HepG2 (cell line): ENCODE data around the gene OR2AT4. TPM values are rescaled to one million over a fixed set of nuclear protein-coding genes. Genes with fewer than 3 reads are reported as not detected.

Source experiments
- ATAC-seq: fragments of 200-7000 bp; cut with Tn5 transposase; 3 replicates; pipeline ENCODE4 v1.9.1; 2020; ENCODE audit warnings: mild to moderate bottlenecking, moderate library complexity
- BruUV-seq: library from RNA; stranded (reverse); fragments of 400-500 nt; replicated peaks from 2 replicates; lab custom pipeline; 2021; lab: Mats Ljungman, UMichigan
- CTCF ChIA-PET: fragments of 300-600 bp; formaldehyde crosslinking; extraction: SDS; loops from one replicate; lab custom pipeline; 2021; ENCODE audit warnings: low total read pairs, inconsistent platforms, low intra/inter-chr PET ratio; lab: Yijun Ruan, JAX
- POLR2A ChIA-PET: fragments of 350-600 bp; sonication (Branson Sonifier 250); formaldehyde crosslinking; loops from one replicate; lab custom pipeline; 2020; ENCODE audit warnings: antibody characterized with exemption, inconsistent platforms; lab: Yijun Ruan, JAX
- DNase-seq: peaks from one replicate; pipeline ENCODE4 v3.0.0-alpha.2; 2015; ENCODE audit warnings: low spot score
- FAIRE-seq: peaks from 3 replicates; lab custom pipeline; 2011; peaks lifted over from hg19 to GRCh38; lab: Jason Lieb, UNC
- H2AFZ ChIP-seq: one replicate; pipeline ENCODE4 v1.6.1; 2011; ENCODE audit warnings: low read length, inconsistent platforms
- H3K27ac ChIP-seq: fragments of 300-600 bp; 3 replicates; pipeline ENCODE4 v1.8.0; 2011; ENCODE audit warnings: mixed run types, mild to moderate bottlenecking, mixed read lengths, low read length, inconsistent platforms; ENCODE audit not compliant: insufficient read depth; ENCODE audit errors: extremely low read length
- H3K27me3 ChIP-seq, 2 experiments: fragments of 200-600 bp in 1 of 2; 2 replicates in 1 of 2; 3 replicates in 1 of 2; pipeline versions ENCODE4 v1.6.0 to v1.8.0; 2011; ENCODE audit warnings: low read length in 2 of 2, mild to moderate bottlenecking in 2 of 2, moderate library complexity in 2 of 2, inconsistent platforms in 1 of 2; ENCODE audit not compliant: insufficient read depth in 2 of 2, control insufficient read depth in 1 of 2
- H3K36me3 ChIP-seq, 2 experiments: fragments of 200-600 bp in 1 of 2; replicated peaks in 1 of 2; 2 replicates in 1 of 2; 3 replicates in 1 of 2; pipeline versions ENCODE4 v1.5.1 to v1.8.0; 2011; ENCODE audit warnings: low read length in 2 of 2, inconsistent platforms in 1 of 2; ENCODE audit not compliant: insufficient read depth in 2 of 2, control insufficient read depth in 1 of 2
- H3K4me1 ChIP-seq: 2 replicates; pipeline ENCODE4 v1.5.1; 2012; ENCODE audit warnings: low read length, inconsistent platforms; ENCODE audit not compliant: insufficient read depth
- H3K4me2 ChIP-seq: 2 replicates; pipeline ENCODE4 v1.6.0; 2011; ENCODE audit warnings: low read depth, low read length, inconsistent platforms
- H3K4me3 ChIP-seq, 3 experiments: fragments of 200-600 bp in 1 of 3; sonication (generic), shearing (Covaris generic) in 1 of 3; replicated peaks in 1 of 3; 2 replicates each; pipeline ENCODE4 v1.5.1; 2011 to 2016; ENCODE audit warnings: low read length in 3 of 3, inconsistent platforms in 2 of 3, low read depth in 2 of 3, mild to moderate bottlenecking in 2 of 3, control low read depth in 1 of 3, mixed read lengths in 1 of 3; ENCODE audit not compliant: insufficient read depth in 1 of 3
- H3K79me2 ChIP-seq: one replicate; pipeline ENCODE4 v1.6.1; 2011; ENCODE audit warnings: low read length, inconsistent platforms; ENCODE audit not compliant: insufficient read depth
- H3K9ac ChIP-seq: 2 replicates; pipeline ENCODE4 v1.6.0; 2011; ENCODE audit warnings: mild to moderate bottlenecking, low read depth, low read length, inconsistent platforms; ENCODE audit not compliant: insufficient read depth
- H3K9me3 ChIP-seq: 2 replicates; pipeline ENCODE4 v1.5.1; 2012; ENCODE audit warnings: mild to moderate bottlenecking, low read length
- H4K20me1 ChIP-seq: 2 replicates; pipeline ENCODE4 v1.6.0; 2011; ENCODE audit warnings: inconsistent platforms, mild to moderate bottlenecking, low read length, moderate library complexity; ENCODE audit not compliant: insufficient read depth
- IRF2 ChIP-seq: IDR thresholded peaks from 2 replicates; pipeline ENCODE4 v1.6.1; 2018; ENCODE audit warnings: missing genetic modification reagents, missing compliant biosample characterization
- SOX5 ChIP-seq: IDR thresholded peaks from 2 replicates; pipeline ENCODE4 v1.6.1; 2016; ENCODE audit warnings: borderline replicate concordance
- SP2 ChIP-seq: sonication (generic); formaldehyde crosslinking; IDR thresholded peaks from 2 replicates; pipeline ENCODE4 v1.5.1; 2020; ENCODE audit warnings: mild to moderate bottlenecking, missing genetic modification reagents
- ZNF652 ChIP-seq: IDR thresholded peaks from 2 replicates; pipeline ENCODE4 v1.6.1; 2016; ENCODE audit warnings: low read depth, borderline replicate concordance
- WGBS: methylation state at CpG from one replicate; pipeline ENCODE4 v1.1.6; 2017; ENCODE audit warnings: low lambda C conversion rate; 5-methylcytosine and 5-hydroxymethylcytosine counted together
- in situ Hi-C: cut with HindIII; loops from 2 replicates; pipeline ENCODE4 v1.10.0; 2017; ENCODE audit warnings: low pct_unique_long_range_greater_than_20kb; ENCODE audit not compliant: extremely low pct_ligation_motif_present
- intact Hi-C: fragments of 100-400 bp; cut with micrococcal nuclease; formaldehyde crosslinking; loops from one replicate; pipeline ENCODE4 v1.10.0; 2022; ENCODE audit not compliant: unreplicated experiment
- polyA plus RNA-seq, 8 experiments: library from polyadenylated mRNA; depleted of rRNA in 3 of 8; stranded (reverse) in 7 of 8; unstranded in 1 of 8; fragments of >200 nt; fragmentation: Illumina TruSeq in 4 of 8; extraction: Trizol in 4 of 8; gene quantifications; 2 replicates each; pipeline versions ENCODE4 v1.2.1 to v1.2.3, GENCODE V29; 2011 to 2016; ENCODE audit warnings: low read depth in 4 of 8, missing spikeins in 1 of 8, mixed read lengths in 1 of 8; ENCODE audit not compliant: insufficient read depth in 1 of 8
- total RNA-seq, 5 experiments: library from RNA; depleted of rRNA; stranded (reverse); fragments of >200 nt; fragmentation: Illumina TruSeq; extraction: Trizol; gene quantifications; 2 replicates each; pipeline ENCODE4 v1.2.3, GENCODE V29; 2016; ENCODE audit warnings: low read depth in 1 of 5
- TF ChIP-seq, protein P1 (sequence below): sonication (generic); formaldehyde crosslinking; IDR thresholded peaks from 2 replicates; pipeline ENCODE4 v1.4.0; 2020; ENCODE audit warnings: mild to moderate bottlenecking, missing genetic modification reagents, borderline replicate concordance

OR2AT4 gene
- total and polyA plus RNA-seq, 2 of the 13 experiments (the other 11 are each of a cell fraction or from before 2014, with no cell fraction given) = not detected

DNA sequence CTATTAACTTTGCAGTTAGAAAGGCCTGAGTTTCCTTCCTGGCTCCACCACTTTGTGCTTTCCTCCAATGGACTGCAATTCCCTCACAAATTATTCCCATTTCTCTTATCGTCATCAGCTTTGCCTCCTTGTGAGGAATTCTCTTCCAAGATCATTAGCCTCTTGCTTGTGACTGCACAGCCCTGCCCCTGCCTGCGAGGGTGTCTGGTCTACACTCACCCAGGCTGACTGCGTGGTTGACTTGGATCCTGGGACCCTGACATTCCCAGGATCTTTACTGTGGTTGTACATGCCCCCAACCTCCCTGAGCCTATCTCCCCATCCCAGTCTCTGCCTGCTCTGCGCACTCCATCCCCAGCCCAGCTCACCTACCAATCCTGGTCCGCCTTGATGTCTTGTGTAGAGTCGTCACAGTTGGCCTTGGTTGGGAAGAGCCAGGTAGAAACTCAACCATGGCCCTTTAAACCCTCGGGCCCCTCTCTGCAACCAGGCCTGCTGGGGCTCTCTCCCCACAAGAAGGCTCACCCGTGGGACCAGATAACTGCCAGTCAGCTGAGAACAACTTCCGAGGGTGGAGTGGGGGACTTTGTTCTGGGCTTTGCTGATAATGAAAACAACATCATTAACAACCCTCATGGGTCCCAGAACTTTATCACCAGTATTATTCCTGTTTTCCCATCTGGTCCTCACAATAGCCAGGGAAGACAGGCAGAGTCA lies at the start of gene OR2AT4 (continued):
- TF ChIP-seq, protein P1, sequence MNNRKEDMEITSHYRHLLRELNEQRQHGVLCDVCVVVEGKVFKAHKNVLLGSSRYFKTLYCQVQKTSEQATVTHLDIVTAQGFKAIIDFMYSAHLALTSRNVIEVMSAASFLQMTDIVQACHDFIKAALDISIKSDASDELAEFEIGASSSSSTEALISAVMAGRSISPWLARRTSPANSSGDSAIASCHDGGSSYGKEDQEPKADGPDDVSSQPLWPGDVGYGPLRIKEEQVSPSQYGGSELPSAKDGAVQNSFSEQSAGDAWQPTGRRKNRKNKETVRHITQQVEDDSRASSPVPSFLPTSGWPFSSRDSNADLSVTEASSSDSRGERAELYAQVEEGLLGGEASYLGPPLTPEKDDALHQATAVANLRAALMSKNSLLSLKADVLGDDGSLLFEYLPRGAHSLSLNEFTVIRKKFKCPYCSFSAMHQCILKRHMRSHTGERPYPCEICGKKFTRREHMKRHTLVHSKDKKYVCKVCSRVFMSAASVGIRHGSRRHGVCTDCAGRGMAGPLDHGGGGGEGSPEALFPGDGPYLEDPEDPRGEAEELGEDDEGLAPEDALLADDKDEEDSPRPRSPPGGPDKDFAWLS (CRISPR knock-in tag) = no peak
- TF ChIP-seq IRF2 (CRISPR knock-in tag) (no peak), SP2 (CRISPR knock-in tag) (no peak)
- TF ChIP-seq, all 625 proteins: peak for 0

DNA sequence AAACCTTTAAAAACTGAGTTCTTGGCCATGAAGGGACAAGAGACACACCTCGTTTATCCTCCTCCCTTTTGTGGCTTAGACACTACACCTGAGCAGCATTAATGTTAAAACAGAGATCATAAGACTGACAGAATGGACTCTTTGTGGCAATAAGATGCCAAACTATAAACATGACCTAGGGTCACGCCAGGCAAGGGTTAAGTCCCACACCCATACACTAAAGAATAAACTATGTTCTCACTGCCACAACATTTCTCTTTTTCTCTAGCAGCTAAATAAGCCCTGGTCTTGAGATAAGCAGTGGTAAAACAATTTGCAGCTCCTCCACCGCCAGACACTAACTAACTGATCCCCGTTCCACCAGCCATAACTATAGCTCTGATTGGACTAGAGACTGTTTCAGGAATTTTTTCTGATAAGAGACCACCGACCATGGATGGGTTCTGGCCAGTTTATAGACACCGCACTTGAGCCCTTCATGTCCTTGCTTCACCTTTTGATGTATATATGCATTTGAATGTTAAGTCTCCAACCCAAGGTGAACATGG lies 49.4 kb upstream of the OR2AT4 start:
- in situ Hi-C loops (loop anchor here (5.0 kb wide), 1 partner anchor 56 kb away; no protein-coding TSS in a partner anchor), intact Hi-C loops (no loop called here)
- ChIA-PET POLR2A (interaction anchor here (1.3 to 8.6 kb wide), 10 partner anchors 10 to 59 kb away, joined by 3 to 163 read pairs (median 8); no protein-coding TSS in a partner anchor), CTCF (interaction anchor here (0.7 to 7.6 kb wide), 3 partner anchors 58 to 1010 kb away, joined by 3 to 173 read pairs (median 7); no protein-coding TSS in a partner anchor)
- FAIRE-seq (no peak), ATAC-seq (no peak), DNase-seq (no peak)
- WGBS = 75% methylated on average over 6 of the region's 6 CpGs
- Histone ChIP-seq H3K9me3 (no peaks in the 10 kb centered on the region), H3K36me3 (no peaks in the 10 kb centered on the region), H3K4me2 (no peak overlapping the region), H4K20me1 (no peaks in the 10 kb centered on the region), H3K27ac (no peak overlapping the region), H3K27me3 (no peaks in the 10 kb centered on the region), H3K4me3 (no peak overlapping the region), H3K79me2 (no peaks in the 10 kb centered on the region), H3K9ac (no peak overlapping the region), H2AFZ (no peak overlapping the region), H3K4me1 (peaks cover 86% of the 10 kb centered on the region)
- no TSS peak for BruUV-seq
- TF ChIP-seq SOX5 (CRISPR knock-in tag) (no peak), ZNF652 (CRISPR knock-in tag) (peak; percentile 73)
